ENCODE measurements around the gene MED8.

GRCh38 chr1:43339584-43340232, 49.9 kb downstream of the MED8 start:
- TF ChIP-seq POLR2AphosphoS5 (IDR thresholded peaks at IDR 0.05; ENCODE audit: borderline replicate concordance, low read depth, low read length) (no peak), EZH2 (IDR thresholded peaks at IDR 0.05) (no peak)
